HL-60 (cell line): Measurements from ENCODE around the gene PTP4A2.

Source experiments
- TF ChIP-seq, protein P1 (sequence below): IDR thresholded peaks from one replicate; pipeline ENCODE4 v1.5.1; 2011; ENCODE audit warnings: low read length, control low read depth, inconsistent platforms; ENCODE audit not compliant: insufficient read depth
- TF ChIP-seq, protein P2 (sequence below): IDR thresholded peaks from 2 replicates; pipeline ENCODE4 v1.6.1; 2012; ENCODE audit warnings: low read depth; ENCODE audit not compliant: insufficient replicate concordance

DNA sequence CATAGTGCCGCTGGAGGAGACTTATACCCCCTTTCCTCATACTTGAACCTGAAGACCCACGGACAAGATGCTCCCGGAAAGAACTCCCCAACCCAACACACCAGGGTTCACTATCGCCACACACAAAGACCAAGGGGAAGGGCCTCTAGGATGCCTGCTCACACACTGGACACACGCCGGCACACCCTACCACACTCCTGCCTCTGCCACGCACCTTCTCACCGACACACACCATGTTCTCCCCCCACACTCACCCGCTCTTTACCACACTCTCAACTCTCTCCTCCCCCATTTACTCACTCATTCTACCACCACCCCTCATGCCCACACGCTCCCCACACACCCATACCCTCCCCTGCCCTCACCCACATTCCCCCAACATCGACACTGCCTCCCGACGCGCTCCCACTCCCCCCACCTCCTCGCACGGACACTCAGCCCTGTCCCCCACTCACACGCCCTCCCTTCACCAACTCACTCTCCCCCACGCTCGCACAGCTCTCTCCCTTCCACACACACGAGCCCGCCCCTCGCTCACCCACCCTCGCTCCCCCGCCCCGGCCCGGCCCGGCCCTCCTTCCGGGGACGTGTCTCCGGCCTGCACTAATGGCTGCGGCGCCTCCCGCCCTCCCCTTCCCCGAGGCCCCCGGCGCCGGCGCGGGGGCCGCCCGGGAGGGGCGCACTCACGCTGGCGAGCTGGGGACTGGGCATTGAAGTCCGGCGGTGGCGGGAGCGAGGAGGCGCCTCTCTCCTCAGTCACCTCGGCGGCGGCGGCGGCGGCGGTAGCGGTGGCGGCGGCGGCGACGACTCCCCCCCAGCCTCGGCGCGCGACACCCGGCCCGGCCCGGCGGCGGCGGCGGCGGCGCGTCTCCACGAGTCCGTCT is 626 bp downstream of the PTP4A2 start:
- TF ChIP-seq, protein P1, sequence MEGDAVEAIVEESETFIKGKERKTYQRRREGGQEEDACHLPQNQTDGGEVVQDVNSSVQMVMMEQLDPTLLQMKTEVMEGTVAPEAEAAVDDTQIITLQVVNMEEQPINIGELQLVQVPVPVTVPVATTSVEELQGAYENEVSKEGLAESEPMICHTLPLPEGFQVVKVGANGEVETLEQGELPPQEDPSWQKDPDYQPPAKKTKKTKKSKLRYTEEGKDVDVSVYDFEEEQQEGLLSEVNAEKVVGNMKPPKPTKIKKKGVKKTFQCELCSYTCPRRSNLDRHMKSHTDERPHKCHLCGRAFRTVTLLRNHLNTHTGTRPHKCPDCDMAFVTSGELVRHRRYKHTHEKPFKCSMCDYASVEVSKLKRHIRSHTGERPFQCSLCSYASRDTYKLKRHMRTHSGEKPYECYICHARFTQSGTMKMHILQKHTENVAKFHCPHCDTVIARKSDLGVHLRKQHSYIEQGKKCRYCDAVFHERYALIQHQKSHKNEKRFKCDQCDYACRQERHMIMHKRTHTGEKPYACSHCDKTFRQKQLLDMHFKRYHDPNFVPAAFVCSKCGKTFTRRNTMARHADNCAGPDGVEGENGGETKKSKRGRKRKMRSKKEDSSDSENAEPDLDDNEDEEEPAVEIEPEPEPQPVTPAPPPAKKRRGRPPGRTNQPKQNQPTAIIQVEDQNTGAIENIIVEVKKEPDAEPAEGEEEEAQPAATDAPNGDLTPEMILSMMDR = no peak
- TF ChIP-seq, protein P2, sequence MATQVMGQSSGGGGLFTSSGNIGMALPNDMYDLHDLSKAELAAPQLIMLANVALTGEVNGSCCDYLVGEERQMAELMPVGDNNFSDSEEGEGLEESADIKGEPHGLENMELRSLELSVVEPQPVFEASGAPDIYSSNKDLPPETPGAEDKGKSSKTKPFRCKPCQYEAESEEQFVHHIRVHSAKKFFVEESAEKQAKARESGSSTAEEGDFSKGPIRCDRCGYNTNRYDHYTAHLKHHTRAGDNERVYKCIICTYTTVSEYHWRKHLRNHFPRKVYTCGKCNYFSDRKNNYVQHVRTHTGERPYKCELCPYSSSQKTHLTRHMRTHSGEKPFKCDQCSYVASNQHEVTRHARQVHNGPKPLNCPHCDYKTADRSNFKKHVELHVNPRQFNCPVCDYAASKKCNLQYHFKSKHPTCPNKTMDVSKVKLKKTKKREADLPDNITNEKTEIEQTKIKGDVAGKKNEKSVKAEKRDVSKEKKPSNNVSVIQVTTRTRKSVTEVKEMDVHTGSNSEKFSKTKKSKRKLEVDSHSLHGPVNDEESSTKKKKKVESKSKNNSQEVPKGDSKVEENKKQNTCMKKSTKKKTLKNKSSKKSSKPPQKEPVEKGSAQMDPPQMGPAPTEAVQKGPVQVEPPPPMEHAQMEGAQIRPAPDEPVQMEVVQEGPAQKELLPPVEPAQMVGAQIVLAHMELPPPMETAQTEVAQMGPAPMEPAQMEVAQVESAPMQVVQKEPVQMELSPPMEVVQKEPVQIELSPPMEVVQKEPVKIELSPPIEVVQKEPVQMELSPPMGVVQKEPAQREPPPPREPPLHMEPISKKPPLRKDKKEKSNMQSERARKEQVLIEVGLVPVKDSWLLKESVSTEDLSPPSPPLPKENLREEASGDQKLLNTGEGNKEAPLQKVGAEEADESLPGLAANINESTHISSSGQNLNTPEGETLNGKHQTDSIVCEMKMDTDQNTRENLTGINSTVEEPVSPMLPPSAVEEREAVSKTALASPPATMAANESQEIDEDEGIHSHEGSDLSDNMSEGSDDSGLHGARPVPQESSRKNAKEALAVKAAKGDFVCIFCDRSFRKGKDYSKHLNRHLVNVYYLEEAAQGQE = no peak
